Activated CD4-positive, CD25-positive, alpha-beta regulatory T cell treated with anti-CD3 and anti-CD28 coated beads, Interleukin-2, amount 50 U/mL, for 72 hours (primary cell): ENCODE data around the gene GOLT1A.

ENCODE experiments used
- DNase-seq: peaks from one replicate; pipeline ENCODE4 v3.0.0; 2021

The GOLT1A gene

DNA sequence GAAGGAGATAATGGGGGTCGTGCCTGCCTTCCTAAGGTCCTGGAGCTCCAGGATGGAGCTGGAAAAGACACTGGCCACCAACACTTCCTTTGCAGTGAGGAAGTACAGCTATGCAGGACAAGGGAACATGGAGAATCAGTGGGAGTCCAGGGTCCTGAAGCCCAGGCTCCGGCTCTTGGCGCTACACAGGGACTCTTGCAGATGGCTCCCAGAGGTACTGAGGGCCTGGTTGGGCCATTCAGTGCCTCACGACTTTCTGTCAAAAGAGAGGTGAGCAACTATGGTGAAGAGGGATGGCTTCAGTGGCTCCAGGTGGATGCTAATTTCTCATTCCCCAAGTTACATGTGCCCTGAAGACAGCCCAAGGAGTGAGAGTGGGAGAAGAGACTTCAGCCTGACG, 60.1 kb downstream of the GOLT1A start:
- DNase-seq = no peak

DNA sequence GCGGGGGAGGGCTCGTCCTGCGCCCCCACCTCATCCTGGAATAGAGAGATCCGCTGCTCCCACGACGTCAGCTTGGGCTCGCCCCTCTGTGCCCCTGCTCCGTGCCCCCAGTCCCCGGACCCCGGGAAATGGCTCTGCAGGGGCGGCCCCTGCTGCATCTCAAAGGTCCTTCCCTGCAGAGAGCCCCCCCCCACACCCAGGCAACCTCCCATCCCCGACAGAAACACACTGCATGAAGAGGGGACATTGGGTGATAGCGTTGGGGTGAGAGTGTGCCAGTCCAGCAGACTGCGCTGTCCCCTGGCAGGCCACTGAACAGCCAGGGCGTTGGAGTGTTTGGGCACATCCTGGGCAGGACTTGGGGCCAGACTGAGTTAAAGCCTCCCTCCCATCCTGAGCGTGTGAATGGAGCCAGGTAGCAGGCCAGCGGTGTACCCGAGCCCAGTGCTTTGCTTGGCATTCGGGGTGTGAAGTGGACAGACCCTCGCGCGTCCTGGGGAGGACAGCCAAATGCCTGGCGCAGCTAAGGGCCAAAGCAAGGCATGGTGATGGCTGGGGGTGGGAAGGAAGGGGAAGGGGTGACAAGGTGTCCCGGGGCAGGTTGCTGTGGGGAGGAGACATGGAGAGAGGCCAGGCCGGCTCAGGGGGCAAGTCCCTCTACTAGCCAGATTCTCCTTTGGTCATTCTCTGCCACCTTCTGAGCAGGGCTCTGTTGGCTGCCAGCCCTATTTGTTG, 61.3 kb downstream of the GOLT1A start:
- DNase-seq = no peak

DNA sequence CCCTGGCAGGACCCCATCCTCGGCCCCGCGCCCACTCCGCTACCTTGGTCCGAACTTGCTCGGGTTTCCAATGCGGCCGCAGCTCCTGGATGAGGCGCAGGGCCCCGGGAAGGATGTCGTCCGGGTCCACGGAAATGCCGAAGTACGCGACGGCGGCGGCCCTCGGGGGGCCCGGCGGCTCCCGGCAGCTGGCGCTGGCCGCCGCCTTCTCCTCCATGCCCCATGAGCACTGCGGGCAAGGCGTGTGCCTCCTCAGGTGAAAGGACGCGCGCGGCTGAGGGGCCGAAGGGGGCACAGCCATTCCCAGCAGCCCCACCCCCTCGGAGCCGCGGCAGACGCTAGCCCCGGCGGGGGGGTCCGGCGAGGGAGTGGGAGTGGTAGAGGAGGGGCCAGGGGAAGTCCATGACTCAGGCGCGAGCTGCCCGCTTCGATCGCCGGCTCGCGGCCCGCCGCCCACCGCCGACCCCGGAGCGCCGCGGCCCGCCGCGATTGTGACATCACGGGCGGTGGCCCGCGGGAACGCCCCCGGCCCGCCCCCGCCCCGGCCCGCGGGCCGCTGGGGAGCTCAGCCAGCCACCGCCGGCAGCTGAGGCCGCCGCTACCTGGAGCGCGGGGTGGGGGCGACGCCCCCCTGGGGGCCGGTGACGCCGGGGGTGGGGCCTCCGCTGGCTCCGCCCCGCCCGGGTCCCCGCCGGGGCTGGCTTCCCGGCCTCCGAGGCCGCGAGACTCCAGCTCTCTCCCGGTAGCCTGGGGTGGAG, 62.1 kb downstream of the GOLT1A start, which contains the start of gene ETNK2:
ETNK2 (minus strand) TSS at position 493 of the 758 bp plus-strand sequence; CDS start at position 301, 192 bp downstream.
- DNase-seq = peak; percentile 42

DNA sequence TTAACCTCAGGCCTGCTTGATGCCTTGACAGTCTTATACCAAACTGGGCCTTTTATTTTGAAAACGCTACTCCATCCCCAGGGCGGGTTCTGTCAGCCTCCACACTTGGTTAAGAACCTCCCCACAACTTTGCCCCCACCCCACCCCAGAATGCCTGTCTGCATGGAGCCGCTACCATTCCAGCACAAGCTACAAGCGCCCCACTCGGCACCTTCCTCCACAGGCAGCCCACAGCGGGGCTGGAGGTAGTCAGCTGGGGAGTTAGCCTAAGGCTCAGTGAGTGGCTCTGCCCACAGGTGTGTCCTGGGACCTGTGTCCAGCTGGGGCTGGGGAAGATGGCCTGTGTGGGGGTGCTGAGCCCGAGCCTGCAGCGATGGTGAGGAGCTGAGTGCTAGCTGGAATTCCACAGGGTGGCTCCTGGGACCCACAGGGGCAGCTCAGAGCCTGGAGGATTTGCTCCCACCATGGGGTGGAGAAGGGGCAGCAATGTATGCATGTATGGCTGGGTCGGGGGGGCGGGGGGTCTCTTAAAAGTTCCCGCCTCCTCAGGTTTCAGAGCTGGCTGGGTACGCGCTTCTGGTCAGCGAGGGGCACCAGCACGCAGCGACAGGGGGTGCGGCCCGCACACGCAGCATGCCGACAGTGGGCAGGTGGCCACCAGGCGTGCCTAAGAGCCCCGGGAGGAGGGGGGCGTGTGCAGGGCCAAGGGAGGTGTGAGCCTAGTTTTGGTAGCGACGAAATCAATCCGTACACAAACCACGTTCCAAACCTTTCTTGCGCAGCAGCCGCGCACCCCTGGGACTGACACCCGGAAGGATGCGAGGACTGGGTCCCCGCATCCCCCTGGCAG, 62.9 kb downstream of the GOLT1A start:
- no peak for DNase-seq

DNA sequence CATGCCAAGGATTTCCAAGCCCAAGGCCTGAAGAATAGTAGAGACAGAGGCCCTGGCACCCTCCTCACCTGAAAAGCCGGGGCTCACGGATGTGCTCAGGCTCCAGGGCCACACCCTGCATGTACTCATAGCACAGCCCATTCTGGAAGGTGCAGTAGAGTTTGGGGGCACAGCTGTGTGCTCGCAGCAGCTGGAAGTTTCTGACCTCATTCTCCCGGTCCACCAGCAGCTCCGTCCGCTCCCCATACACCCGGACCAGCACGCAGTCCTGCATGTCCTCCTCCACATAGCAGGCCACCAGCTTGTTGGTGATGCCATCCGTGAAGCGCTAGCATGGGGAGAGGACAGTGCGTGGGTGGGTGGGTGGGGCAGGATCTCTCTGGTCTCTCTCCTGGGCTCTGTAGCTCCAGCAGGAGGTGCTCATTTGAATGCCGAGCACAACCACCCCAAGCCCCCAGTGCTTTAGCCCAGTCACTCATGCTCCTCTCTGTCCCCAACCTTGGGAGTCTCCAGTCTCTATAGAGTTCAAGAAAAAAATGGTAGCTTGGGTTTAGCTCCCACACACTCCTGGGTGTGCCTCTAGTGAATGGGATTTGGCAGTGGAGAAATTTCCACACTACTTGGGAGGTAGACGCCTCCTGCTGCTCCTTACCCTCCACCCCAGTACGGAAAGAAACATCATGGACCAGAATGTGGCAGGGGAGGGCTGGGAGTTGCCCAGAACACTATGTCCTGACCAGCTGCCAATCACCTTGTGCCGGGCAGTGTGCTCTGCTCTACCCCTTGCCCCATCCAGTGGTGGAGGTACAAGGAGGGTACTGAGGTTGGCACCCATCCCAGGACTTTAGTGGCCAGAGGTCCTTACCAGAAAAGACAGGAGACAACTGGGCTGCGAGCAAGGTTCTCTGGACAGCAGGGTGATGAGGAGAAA, 63.9 kb downstream of the GOLT1A start:
- no peak for DNase-seq

DNA sequence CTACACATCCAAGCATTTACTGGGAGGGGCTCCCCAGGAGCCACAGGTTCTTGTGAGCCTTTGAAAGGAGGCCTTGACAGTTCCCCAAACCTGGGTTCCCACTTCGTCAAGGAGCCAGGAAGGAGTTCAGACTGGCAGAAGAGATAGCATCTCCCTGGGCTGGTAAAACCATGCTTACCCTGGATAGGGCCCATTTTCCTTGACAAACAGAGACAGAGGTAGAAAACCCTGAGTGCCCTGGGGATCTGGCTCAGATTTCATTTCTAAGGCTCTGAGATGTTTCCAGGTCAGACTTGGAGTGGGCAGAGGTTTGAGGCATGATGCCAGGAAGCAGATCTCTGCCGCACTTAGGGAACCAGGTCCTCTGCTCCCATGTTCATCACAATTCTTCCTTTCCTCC, 64.7 kb downstream of the GOLT1A start:
- DNase-seq = no peak
